GM18520 (cell line): ENCODE measurements around the gene PTPRN2.

ENCODE experiments used
- ATAC-seq: cut with Tn5 transposase; IDR thresholded peaks from one replicate; pipeline ENCODE4 v1.9.1; 2021; ENCODE audit not compliant: unreplicated experiment

Gene PTPRN2

GRCh38 chr7:157661611-157661975 is 926.0 kb downstream of the PTPRN2 start:
- no peak for ATAC-seq

DNA sequence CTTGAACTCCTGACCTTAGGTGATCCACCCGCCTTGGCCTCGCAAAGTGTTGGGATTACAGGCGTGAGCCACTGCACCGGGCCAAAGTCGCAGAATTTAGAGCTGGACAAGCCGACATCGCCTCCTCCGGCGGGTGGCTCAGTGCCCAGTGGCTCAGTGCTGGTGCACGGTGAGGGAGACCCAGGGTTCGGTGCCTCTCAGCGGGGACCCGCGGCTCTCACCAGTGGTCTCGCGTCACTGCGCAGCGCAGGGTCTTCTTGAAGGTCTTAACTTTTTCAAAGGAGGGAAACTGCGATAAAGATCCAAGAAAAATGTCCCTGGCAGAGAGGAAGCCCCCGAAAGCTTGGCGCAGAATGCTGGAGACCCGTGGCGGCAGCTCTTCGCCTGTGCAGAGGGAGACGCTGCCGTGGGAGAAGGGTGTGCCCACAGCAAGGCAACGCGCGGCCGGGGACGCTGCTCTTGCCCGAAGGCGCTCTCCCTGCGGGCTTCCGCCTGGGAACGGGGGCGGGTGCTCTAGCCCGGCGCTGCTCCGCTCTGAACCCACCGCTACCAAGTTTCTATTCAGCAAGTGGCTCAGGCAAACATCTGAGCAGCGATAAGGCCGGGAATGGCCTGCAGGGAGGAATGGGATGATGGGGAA is 926.5 kb downstream of the PTPRN2 start:
- no peak for ATAC-seq

- no peak for ATAC-seq
Observed at GRCh38 chr7:157658851-157659412, 928.7 kb downstream of the PTPRN2 start.

DNA sequence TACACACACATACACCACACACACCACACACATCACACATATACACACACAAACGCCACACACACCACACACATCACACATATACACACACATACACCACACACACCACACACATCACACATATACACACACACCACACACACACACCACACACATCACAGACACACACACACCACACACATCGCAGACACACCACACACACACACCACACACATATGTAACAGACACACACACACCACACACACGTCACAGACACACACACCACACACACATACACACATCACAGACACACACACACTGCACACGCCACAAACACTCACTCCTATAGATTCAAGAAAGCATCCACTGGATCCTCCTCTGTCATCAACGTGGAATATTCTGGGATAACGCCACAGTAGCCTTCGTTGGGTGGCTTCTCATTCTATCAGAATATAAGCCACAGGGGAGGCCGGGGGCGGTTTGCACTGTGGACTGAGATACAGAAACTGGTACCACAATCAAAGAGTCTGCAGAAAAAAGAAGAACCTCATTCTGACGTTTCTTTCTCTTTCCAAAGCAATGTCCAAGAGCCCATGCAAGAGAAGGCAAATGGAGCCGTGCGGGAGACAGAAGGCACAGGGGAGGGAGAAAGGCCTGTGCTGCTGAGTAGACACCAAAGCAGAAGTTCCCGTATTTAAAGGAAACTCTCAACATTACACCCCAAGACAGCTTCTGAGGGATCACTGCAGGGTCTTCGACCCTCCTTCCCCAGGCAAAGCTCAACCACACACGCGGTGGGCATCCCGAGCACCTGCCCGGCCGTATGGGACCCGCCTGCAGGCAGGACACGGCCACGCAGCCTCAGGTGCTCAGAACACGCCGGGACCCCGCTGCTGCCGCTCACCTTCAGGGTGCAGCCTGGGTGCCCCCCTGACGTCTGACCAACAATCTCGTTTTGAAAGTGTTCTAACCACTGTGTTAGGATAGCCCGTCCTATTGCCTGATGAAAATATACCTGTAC is 929.6 kb downstream of the PTPRN2 start:
- ATAC-seq = no peak

DNA sequence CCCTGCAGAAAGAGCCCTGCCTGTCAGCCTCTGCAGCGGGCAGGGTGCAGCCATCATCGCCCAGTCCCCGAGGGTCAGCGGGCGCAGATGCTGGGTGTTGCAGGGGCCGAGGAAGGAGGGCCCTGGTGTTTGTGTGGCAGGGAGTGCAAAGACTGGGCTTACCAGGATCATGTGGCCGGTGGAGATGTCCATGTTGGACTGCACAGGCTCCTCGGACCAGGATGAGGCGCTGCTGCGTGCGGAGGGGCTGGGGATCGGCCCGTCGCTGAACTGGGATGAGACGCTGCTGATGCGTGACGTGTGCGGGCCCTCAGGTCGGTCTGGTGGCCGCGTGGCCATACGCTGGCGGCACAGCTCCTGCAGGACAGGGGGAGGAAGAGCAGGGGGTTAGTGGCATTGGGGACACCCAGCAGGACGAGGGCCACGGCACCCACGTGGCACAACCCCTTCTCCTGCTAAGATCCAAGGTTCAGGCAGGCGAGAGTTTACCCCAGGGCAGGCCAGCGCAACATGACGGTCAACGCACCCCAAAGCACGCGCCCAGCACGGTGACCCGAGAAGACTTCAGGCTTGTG is 931.3 kb downstream of the PTPRN2 start:
- ATAC-seq = no peak

DNA sequence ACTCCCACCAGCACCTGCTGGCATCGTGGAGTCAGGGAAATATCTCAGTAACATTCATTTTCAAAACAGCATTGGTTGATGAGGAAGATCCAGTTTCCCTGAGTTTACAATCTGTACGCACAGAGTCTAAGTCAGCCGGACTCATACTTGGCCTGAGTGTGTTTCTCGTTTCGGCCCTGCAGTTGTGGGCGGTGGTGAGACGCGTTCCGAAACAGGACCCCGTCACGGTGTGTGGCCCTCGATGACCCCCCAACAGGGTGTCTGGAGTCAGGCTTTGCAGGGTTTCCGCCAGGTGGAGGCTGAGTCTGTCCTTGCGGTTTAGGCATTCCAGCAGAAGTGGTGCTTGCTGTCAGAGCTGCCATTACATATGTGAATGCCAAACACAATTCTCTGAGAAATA is 933.3 kb downstream of the PTPRN2 start:
- no peak for ATAC-seq

DNA sequence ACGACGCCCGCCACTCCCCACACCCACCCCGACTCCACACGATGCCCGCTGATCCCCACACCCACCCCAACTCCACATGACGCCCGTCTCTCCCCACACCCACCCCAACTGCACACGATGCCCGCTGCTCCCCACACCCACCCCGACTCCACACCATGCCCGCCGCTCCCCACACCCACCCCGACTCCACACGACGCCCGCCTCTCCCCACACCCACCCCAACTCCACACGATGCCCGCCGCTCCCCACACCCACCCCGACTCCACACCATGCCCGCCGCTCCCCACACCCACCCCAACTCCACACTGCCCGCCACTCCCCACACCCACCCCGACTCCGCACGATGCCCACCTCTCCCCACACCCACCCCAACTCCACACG is 933.8 kb downstream of the PTPRN2 start:
- ATAC-seq = no peak

DNA sequence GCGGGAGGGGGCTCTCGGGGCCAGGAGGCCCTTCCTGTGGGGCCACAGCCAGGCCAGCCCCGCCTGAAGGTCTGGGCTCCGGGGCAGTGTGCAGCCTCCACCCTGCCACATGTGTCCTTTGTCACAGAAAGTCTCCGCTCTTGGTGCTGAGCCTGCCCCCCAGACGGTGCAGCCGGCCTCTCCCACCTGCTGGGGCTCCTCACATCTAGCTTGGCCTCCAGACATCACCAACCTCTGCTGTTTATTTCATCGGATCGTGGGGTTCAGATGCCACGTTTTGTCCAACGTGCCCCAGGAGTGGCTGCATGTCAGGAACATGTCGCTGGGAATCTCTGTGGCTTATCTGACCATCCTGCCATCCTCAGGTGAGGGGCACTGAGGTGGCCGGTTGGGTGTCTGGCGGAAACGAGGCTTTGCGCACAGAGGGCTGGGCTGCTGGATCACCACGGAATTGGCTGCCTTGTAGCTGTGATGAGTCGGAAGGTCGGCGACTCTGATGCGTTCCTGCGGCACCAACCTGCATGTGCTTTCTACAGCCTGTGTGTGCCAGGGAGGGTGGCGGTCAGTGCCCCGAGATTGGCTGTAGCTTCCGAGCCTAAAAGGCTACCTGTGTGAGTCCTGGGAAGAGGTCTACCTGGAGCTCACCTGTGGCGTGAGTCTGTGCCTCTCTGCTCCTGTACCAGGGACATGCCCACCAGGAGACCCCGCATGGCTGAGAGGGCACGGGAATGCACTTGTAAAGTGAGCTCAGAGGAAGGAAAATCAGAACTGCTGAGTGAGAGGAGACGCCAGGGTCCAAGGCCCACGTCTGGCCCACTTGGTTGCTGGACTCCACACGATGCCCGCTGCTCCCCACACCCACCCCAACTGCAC is 934.4 kb downstream of the PTPRN2 start:
- ATAC-seq = no peak

DNA sequence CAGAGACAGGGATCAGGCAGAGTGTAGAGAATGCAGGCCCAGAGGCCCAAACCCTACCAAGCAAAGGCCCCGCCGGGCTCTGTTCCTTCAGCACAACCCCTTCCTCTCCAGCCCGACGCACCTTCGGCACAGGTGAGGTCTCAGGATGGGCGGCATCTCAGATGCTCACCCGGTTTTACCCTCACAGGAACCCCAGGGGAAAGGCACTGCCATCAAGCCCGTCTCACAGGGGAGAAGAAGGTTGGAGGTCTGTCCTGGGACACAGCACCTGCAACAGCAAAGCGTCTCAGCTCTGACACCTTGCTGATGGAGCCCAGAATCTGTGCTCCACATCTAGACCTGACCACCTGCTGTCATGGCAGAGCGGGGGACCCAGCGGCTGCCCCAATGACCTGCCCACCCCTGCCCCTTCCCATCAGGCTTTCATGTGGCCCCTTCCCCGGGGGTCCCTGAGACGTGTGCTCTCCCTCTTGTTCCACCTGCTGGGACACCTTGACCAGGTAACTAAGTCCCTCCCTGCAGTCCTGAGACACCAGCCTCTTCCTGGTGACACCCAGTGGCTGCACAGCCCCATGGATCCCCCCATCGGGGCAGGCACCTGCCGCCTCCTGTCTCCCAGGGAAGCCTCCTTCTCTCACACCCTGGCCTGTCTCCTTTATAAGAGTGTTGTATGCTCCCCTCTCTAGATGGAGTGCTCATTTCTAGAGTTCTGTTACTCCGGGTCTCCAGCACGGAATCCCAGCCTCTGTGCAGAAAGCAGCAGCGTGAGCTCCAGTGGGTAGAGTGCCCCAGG is 935.3 kb downstream of the PTPRN2 start:
- ATAC-seq = no peak

DNA sequence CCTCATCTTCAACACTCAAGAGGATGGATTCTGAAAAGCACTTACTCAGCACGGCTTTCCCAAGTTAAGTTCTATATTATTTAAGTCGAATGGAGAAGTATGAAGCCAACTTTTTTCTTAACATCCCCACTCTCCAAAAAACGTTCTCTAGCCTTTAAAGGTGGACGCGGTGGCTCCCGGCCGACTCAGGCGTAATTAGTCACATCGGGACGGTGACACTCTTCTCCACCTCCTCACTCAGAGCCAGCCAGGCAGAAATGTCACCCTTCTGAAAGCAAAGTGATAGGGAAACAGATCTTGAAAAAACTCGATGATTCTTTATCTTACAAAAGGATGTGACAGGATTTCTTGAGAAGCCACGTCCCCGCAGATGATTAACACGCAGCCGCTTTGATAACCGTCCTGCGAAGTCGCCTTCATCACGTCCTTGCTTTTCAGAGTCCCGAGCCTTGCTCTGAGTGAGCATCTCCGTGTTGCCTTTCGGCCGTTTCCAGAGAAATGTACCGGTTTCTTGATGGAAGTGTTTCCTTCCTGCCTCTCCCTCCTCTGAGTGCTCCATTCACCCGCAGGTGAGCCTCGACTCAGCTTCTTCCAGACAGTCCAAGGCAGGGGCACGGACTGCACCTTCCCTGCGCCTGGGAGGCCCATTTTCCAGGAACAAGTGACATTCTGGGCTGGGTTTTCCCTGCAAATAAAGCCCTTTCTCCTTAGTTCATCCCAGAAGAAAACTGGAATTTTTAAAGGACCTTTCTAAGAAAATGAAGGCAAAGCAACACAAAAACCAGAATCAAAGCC is 936.1 kb downstream of the PTPRN2 start:
- no peak for ATAC-seq

GRCh38 chr7:157650801-157651200 is 936.8 kb downstream of the PTPRN2 start:
- ATAC-seq = no peak

- ATAC-seq = no peak
Observed at GRCh38 chr7:157650131-157650631, 937.4 kb downstream of the PTPRN2 start.

DNA sequence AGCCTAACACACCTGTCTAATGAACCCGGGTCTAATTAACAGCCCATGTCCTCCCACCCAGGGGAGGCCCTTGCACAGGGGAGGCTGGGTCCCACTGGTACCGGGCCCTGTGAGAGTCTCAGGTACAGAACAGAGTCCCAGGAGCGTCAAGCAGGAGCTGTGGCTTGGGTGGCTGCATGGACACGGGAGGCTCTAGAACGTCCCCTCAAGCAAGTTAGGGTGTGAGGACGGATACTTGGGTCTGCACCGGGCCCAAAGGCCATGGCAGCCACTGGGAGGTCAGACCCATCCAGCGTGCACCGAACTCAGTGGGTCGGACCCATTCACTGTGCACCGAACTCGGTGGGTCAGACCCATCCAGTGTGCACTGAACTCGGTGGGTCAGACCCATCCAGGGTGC is 941.1 kb downstream of the PTPRN2 start:
- ATAC-seq = no peak

- ATAC-seq = no peak
Observed at GRCh38 chr7:157645539-157645938, 942.1 kb downstream of the PTPRN2 start.

- no peak for ATAC-seq
Observed at GRCh38 chr7:157644946-157645345, 942.7 kb downstream of the PTPRN2 start.

GRCh38 chr7:157643525-157643970 is 944.1 kb downstream of the PTPRN2 start:
- no peak for ATAC-seq

- no peak for ATAC-seq
Observed at GRCh38 chr7:157641866-157642265, 945.8 kb downstream of the PTPRN2 start.

GRCh38 chr7:157640144-157640543 is 947.5 kb downstream of the PTPRN2 start:
- ATAC-seq = no peak

DNA sequence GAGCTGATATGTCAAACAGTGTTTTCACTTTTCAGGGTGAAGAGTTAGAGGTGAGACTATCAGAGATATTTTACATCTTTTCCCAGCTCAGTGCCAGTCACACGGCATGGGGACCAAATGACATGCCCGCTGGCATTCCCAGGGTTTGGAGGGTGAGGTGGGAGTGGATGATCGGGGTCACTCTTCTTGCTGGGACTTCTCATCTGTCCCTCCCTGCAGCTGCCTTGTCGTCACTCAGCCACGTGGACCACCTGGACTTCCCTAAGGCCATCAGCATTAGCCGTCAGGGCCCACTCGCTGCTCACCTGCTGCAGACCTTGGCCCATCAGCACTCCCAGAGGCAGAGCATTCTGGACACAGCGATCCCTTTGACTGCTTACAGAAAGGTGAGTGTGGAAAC is 949.1 kb downstream of the PTPRN2 start:
- ATAC-seq = no peak
